ENCODE data around the gene CD74.
A peak's percentile ranks its signal among the peaks of the same experiment; 100 is the strongest.

The CD74 gene

GRCh38 chr5:150413176-150413901 is 629 bp upstream of the CD74 start:
- no peak for DNase-seq (ENCODE audit: low spot score)
- no peak for TF ChIP-seq CTCF (IDR thresholded peaks at IDR 0.05; ENCODE audit: extremely low read depth, missing control alignments)

DNA sequence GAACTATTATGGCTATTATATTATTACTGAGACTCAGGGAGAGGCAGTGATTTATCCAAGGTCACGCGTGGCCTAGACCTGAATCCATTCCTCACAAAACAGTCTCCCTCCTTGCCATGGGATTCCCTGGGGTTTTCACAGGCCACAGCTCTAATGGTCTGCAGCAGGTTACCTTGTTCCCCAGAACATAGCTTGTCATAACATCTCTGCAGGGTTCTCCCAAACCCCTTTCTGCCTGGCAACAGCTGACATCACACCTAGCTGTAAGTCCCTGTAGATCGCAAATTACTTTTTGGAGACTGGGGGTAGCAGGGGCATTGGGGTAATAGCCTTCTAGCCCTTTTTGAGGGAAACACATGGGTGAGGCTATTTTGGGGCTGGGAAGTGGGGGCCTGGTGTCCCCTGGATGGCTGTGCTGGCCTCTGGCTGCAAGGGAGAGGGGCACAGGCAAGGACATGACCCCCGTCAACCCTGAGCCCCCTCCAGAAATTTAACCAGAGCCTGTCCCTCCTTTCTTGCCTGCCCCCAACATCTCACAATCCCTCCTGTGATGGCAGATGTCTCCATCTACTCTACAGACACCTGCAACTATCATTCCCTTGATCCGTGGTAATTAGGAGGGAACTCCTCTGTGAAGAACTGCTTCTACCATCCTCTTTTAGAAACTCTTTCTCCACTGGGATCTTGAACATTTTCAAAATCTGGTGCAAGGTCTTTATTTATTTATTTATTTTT is 1.3 kb downstream of the CD74 start:
- no peak for DNase-seq (ENCODE audit: low spot score)
- no peak for TF ChIP-seq CTCF (IDR thresholded peaks at IDR 0.05; ENCODE audit: extremely low read depth, missing control alignments)

GRCh38 chr5:150410524-150411244 is 2.0 kb downstream of the CD74 start:
- DNase-seq (ENCODE audit: low spot score) = no peak
- no peak for TF ChIP-seq CTCF (IDR thresholded peaks at IDR 0.05; ENCODE audit: extremely low read depth, missing control alignments)

DNA sequence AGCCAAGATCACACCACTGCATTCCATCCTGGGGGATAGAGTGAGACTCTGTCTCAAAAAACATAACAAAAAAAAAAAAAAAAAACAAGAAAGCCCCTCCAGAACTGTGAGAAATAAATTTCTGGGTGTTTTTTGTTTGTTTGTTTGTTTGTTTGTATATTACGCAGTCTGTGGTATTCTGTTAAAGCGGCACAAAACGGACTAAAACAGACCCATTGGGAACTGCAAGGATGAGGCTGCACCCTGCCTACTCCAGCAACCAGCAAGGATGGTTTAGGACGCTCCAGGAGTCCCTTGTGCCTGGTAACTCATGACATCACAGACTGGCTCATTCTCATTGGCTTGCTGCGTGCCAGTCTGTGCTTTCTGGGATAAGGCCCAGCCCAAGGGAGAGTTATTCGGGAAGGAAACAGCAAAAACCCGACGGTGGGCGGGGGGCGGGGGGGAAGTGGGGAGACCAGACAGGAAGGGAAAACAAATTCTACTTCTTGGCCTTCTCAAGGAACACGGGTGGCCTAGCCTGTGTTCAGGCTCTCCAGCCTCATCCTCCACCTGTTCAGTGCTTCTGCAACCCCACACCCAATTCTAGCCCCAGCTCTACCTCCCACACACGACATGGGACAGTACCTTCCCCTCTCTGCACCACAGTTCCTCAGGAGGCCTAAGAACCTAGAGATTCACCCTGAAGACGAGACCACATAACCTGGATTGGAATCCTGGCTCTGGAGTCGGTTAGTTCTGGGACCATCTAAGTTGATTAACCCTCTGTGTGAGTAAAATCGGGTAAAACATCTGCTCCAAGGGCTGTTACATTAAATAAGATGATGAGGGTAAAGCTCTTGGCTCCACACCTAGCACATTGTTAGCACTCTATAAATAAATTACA is 2.8 kb downstream of the CD74 start:
- DNase-seq (ENCODE audit: low spot score) = peak; percentile 68
- TF ChIP-seq CTCF (IDR thresholded peaks at IDR 0.05; ENCODE audit: extremely low read depth, missing control alignments) = no peak

GRCh38 chr5:150408231-150408943 is 4.3 kb downstream of the CD74 start:
- no peak for DNase-seq (ENCODE audit: low spot score)
- TF ChIP-seq CTCF (IDR thresholded peaks at IDR 0.05; ENCODE audit: extremely low read depth, missing control alignments) = no peak

DNA sequence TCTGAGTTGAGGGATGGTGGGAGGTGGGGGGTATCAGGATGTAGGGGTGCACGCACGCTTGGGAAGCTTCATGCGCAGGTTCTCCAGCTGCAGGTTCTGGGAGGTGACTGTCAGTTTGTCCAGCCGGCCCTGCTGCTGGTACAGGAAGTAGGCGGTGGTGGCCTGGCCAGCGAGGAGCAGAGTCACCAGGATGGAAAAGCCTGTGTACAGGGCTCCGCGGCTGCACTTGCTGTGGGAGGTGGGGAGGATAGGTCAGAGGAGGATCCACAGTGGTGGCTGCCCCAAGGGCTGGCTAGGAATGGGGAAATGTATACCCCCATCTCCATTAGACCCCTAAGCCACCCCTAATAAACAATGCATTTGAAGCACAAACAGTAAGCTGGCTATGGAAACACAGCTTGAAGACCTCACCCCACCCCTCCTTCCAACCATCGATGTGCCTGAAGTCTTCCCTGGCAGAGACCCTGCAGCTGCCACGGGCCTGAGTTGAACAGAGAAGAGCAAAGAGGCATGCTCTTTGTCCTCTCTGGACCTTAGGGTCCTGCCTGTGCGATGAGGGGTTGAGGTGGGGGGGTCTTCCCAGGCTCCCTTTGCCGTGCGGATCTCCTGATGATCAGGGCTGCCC is 5.5 kb downstream of the CD74 start:
- DNase-seq (ENCODE audit: low spot score) = no peak
- TF ChIP-seq CTCF (IDR thresholded peaks at IDR 0.05; ENCODE audit: extremely low read depth, missing control alignments) = no peak

Measured in GM20000 (cell line).